Upper lobe of left lung (tissue), 4 donors: ENCODE measurements around the gene MYO18B.

Source experiments
- CTCF ChIP-seq, 6 experiments: fragments of 450-650 bp in 4 of 6; fragments of 200-600 bp in 2 of 6; sonication (generic) in 2 of 6; IDR thresholded peaks; one replicate each; pipeline ENCODE4 v1.5.1; 2016 to 2019; ENCODE audit warnings: antibody characterized with exemption in 6 of 6
- POLR2AphosphoS5 ChIP-seq, 2 donors: sonication (generic); formaldehyde crosslinking; IDR thresholded peaks; one replicate each; pipeline ENCODE4 v1.5.1; 2017; ENCODE audit warnings: antibody characterized with exemption in 2 of 2

- TF ChIP-seq CTCF (IDR thresholded peaks at IDR 0.05): no peak
- no peak for TF ChIP-seq POLR2AphosphoS5 (IDR thresholded peaks at IDR 0.05)
Measured at GRCh38 chr22:25695146-25695545, 46.8 kb upstream of the MYO18B start.
